Testis (tissue), 3 donors: ENCODE data around the gene AQP6. TPM values are rescaled to one million over a fixed set of nuclear protein-coding genes. Genes with fewer than 3 reads are reported as not detected.

ENCODE experiments used
- DNase-seq: peaks from one replicate; pipeline ENCODE4 v3.0.0-alpha.2; 2019
- H3K27ac ChIP-seq, 2 donors: fragments of 200-600 bp; sonication (generic); one replicate each; pipeline ENCODE4 v1.5.1; 2019
- H3K27me3 ChIP-seq: fragments of 200-600 bp; sonication (generic); one replicate; pipeline ENCODE4 v1.5.1; 2019
- H3K36me3 ChIP-seq: fragments of 200-600 bp; sonication (generic); one replicate; pipeline ENCODE4 v1.5.1; 2017; ENCODE audit warnings: low read depth; ENCODE audit errors: missing control alignments
- H3K4me1 ChIP-seq: fragments of 200-600 bp; sonication (generic); one replicate; pipeline ENCODE4 v1.5.1; 2019
- H3K4me3 ChIP-seq, 2 donors: fragments of 200-600 bp; sonication (generic); one replicate each; pipeline ENCODE4 v1.5.1; 2017 to 2019
- H3K9me3 ChIP-seq: fragments of 200-600 bp; sonication (generic); one replicate; pipeline ENCODE4 v1.5.1; 2017
- CTCF ChIP-seq, 3 experiments: fragments of 450-650 bp in 2 of 3; fragments of 200-600 bp in 1 of 3; sonication (generic) in 1 of 3; IDR thresholded peaks; one replicate each; pipeline ENCODE4 v1.5.1; 2016 to 2019; ENCODE audit warnings: antibody characterized with exemption in 3 of 3, mild to moderate bottlenecking in 2 of 3, moderate library complexity in 1 of 3
- POLR2A ChIP-seq: fragments of 450-650 bp; IDR thresholded peaks from one replicate; pipeline ENCODE4 v1.6.1; 2017; ENCODE audit warnings: antibody characterized with exemption, mild to moderate bottlenecking, moderate library complexity
- WGBS, 2 donors: methylation state at CpG; one replicate each; pipeline ENCODE4 v1.1.5; 2018; 5-methylcytosine and 5-hydroxymethylcytosine counted together
- intact Hi-C: fragments of 100-400 bp; cut with DNase I; formaldehyde crosslinking; loops from one replicate; pipeline ENCODE4 v1.15.1; 2023; ENCODE audit warnings: low total_unique reads
- polyA plus RNA-seq: library from polyadenylated mRNA; stranded (reverse); fragments of 350-450 nt; fragmentation: Illumina TruSeq; extraction: RNeasy Lipid Tissue Mini Kit (QIAGEN cat#74804); gene quantifications from one replicate; pipeline ENCODE4 v1.2.3, GENCODE V29; 2014; ENCODE audit warnings: low read depth, low replicate concordance; ENCODE audit not compliant: insufficient read depth
- total RNA-seq, 2 donors: library from RNA; depleted of rRNA; stranded (reverse); fragments of >200 nt; gene quantifications; one replicate each; pipeline ENCODE4 v1.2.3, GENCODE V29; 2016

Gene AQP6
- total and polyA plus RNA-seq, 3 donors from 2014 or later = 1.7 to 3.1 (median 2.2) TPM

- H3K9me3 ChIP-seq = no peaks in the 10 kb centered on the region
- intact Hi-C loops = loop anchor here (10.0 kb wide), 1 partner anchor 88 kb away; no protein-coding TSS in a partner anchor
- no peak overlapping the region for H3K4me3 ChIP-seq
- H3K27ac ChIP-seq = no peak overlapping the region
- WGBS, 2 donors = 90 to 100% methylated on average over 1 of the region's 1 CpG
- H3K4me1 ChIP-seq = peaks cover 5% of the 10 kb centered on the region
- H3K27me3 ChIP-seq = no peaks in the 10 kb centered on the region
- no peaks in the 10 kb centered on the region for H3K36me3 ChIP-seq
- TF ChIP-seq POLR2A (no peak), CTCF (IDR thresholded peaks at IDR 0.05) (no peak)
- no peak for DNase-seq
These were observed 20.2 kb upstream of the AQP6 start for GRCh38 chr12:49952391-49953055.

GRCh38 chr12:49953151-49953550 lies 19.6 kb upstream of the AQP6 start:
- 84 to 94% methylated on average over 4 of the region's 4 CpGs for WGBS, 2 donors
- H3K4me3 ChIP-seq = no peak overlapping the region
- intact Hi-C loops = loop anchor here (10.0 kb wide), 1 partner anchor 88 kb away; no protein-coding TSS in a partner anchor
- TF ChIP-seq CTCF (IDR thresholded peaks at IDR 0.05) (no peak), POLR2A (no peak)
- H3K27ac ChIP-seq = no peak overlapping the region
- no peak for DNase-seq
- H3K27me3 ChIP-seq = no peaks in the 10 kb centered on the region
- no peaks in the 10 kb centered on the region for H3K36me3 ChIP-seq
- peaks cover 5% of the 10 kb centered on the region for H3K4me1 ChIP-seq
- no peaks in the 10 kb centered on the region for H3K9me3 ChIP-seq

GRCh38 chr12:49953961-49954846 lies 18.5 kb upstream of the AQP6 start:
- H3K27me3 ChIP-seq = no peaks in the 10 kb centered on the region
- no peak for DNase-seq
- H3K4me1 ChIP-seq = peaks cover 5% of the 10 kb centered on the region
- WGBS, 2 donors = 87 to 88% methylated on average over 13 to 21 of the region's 21 CpGs
- no peak for TF ChIP-seq CTCF (IDR thresholded peaks at IDR 0.05)
- intact Hi-C loops = loop anchor here (10.0 kb wide), 1 partner anchor 89 kb away; no protein-coding TSS in a partner anchor
- no peaks in the 10 kb centered on the region for H3K9me3 ChIP-seq
- no peak overlapping the region for H3K27ac ChIP-seq
- no peak overlapping the region for H3K4me3 ChIP-seq
- H3K36me3 ChIP-seq = no peaks in the 10 kb centered on the region

GRCh38 chr12:49954863-49955830 lies 17.6 kb upstream of the AQP6 start:
- Histone ChIP-seq H3K4me1 (peaks cover 4% of the 10 kb centered on the region), H3K4me3 (peak overlapping the region in 1 of 2 donors; percentile 12), H3K27ac (no peak overlapping the region), H3K36me3 (no peaks in the 10 kb centered on the region), H3K9me3 (no peaks in the 10 kb centered on the region), H3K27me3 (no peaks in the 10 kb centered on the region)
- 39 to 49% methylated on average over 12 to 50 of the region's 53 CpGs for WGBS, 2 donors
- TF ChIP-seq CTCF (IDR thresholded peaks at IDR 0.05) (no peak), POLR2A (no peak)
- no peak for DNase-seq
- intact Hi-C loops = loop anchor here (10.0 kb wide), 1 partner anchor 90 kb away; no protein-coding TSS in a partner anchor
